IPS-15b (cell line): ENCODE measurements around the gene ADAM8.

Experiments
- H3K27me3 ChIP-seq: one replicate; pipeline ENCODE4 v1.6.1; 2013; ENCODE audit warnings: low read length; ENCODE audit not compliant: control insufficient read depth, insufficient read depth
- H3K36me3 ChIP-seq: one replicate; pipeline ENCODE4 v1.6.1; 2013; ENCODE audit warnings: low read length; ENCODE audit not compliant: control insufficient read depth, insufficient read depth
- H3K4me1 ChIP-seq: one replicate; pipeline ENCODE4 v1.6.1; 2013; ENCODE audit warnings: mild to moderate bottlenecking, low read length; ENCODE audit not compliant: control insufficient read depth, insufficient read depth
- H3K4me3 ChIP-seq: one replicate; pipeline ENCODE4 v1.5.1; 2013; ENCODE audit warnings: low read depth, low read length
- H3K9ac ChIP-seq: one replicate; pipeline ENCODE4 v1.6.1; 2013; ENCODE audit warnings: low read depth, mild to moderate bottlenecking, low read length
- H3K9me3 ChIP-seq: one replicate; pipeline ENCODE4 v1.6.1; 2013; ENCODE audit warnings: mild to moderate bottlenecking, low read length; ENCODE audit not compliant: control insufficient read depth, insufficient read depth

ADAM8 gene

DNA sequence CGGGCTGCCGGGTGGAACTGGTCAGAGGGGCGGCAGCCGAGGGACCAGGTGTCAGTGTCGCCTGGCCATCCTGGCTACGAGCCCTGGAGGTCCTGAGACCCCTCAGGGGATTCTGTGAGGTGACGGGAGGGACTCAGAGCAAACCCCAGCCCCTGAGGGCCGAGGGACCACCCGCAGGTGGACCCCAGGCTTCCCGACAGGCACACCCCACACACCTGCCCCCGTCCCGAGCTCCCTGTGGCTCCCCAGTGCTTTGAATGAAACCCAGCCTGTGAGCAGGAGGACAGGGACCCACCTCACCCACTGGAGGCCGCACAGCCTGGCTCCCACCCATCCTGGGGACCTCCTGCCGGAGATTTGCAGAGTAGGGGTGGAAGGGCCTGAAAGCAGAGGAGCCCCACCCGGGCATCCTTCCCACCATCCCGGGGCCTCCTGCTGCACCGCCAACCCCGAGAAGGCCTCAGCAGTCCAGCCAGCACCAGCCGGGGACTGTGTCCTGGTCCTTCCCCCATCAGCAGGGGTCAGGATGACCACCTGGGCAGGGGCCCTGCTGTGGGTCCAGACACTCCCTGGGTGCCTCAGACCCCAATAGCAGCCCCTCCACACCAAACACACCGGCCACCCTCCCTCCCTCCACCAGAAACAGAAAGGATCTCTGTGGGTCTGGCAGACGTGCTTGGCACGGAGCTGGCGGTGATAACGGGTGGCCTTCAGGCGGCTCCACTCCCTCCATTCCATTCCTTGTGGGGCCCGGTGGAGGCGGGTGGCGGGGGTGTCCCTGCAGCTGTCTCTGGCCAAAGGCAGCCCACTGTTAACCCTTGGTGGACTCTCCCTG is 25.1 kb downstream of the ADAM8 start:
- H3K4me3 ChIP-seq, result no peak overlapping the region
- H3K9me3 ChIP-seq, result no peaks in the 10 kb centered on the region
- no peak overlapping the region for H3K9ac ChIP-seq
- H3K36me3 ChIP-seq, result no peaks in the 10 kb centered on the region
- no peaks in the 10 kb centered on the region for H3K27me3 ChIP-seq
- peaks cover 4% of the 10 kb centered on the region for H3K4me1 ChIP-seq

GRCh38 chr10:133249975-133250754 is 26.5 kb downstream of the ADAM8 start:
- H3K9me3 ChIP-seq, result no peaks in the 10 kb centered on the region
- no peak overlapping the region for H3K9ac ChIP-seq
- no peaks in the 10 kb centered on the region for H3K36me3 ChIP-seq
- no peaks in the 10 kb centered on the region for H3K27me3 ChIP-seq
- peaks cover 4% of the 10 kb centered on the region for H3K4me1 ChIP-seq
- no peak overlapping the region for H3K4me3 ChIP-seq

- Histone ChIP-seq H3K9ac (no peak overlapping the region), H3K4me1 (peaks cover 4% of the 10 kb centered on the region), H3K36me3 (no peaks in the 10 kb centered on the region)
These were observed 27.4 kb downstream of the ADAM8 start for GRCh38 chr10:133249094-133249780.

DNA sequence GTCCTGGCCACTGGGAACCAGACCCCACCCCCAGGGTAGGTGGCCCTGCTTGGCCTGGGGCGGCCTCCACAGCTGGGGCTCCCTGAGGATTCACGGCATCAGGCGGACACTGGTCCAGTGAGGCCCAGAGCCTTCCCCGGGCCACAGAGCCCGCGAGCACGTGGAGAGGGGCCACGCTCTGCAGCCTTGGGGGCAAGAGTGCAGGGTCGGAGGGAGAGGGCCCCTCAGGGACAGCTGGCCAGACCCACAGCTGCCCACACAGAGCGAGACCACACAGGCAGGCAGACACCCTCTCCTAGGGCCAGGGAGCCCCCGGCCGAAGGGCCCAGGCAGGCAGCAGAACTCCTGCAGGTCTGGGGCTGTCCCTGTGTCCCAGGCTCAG is 28.3 kb downstream of the ADAM8 start:
- Histone ChIP-seq H3K9ac (no peak overlapping the region), H3K4me3 (no peak overlapping the region), H3K36me3 (no peaks in the 10 kb centered on the region), H3K4me1 (peaks cover 4% of the 10 kb centered on the region), H3K9me3 (no peaks in the 10 kb centered on the region), H3K27me3 (no peaks in the 10 kb centered on the region)

More at GRCh38 chr10:133249094-133249780, 27.4 kb downstream of the ADAM8 start:
- Histone ChIP-seq H3K4me3 (no peak overlapping the region), H3K9me3 (no peaks in the 10 kb centered on the region), H3K27me3 (no peaks in the 10 kb centered on the region)

DNA sequence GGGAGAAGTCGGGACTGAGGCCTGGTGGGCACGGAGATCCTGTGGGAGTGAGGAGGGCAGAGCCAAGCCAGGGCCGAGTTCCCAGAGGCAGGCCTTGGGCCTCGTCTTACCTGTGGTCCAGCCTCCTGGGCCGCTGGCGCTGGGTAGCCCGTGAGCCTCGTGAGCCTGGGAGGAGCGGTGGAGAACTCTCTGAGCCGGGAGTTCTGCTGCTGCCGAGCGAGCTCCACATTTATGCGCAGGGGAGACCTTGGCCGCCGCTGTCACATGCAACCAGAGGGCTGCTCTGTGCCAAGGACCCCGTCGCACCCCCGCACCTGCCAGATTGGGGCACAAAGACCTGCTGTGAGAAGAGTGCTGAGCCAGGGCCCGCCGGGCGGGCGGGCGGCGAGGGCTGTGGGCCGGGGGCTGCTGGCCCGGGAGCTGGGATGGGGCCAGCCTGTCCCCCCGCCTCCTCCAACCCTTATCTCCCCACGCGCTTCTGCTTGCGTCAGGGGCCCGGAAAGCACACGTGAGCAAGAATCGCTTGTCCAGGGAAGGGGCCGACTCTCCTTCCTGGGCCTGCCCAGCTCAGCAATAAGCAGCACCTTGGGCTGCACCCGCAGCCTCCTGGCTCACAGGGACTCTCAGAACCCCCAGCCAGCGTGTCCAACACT is 28.9 kb downstream of the ADAM8 start:
- H3K9me3 ChIP-seq, result no peaks in the 10 kb centered on the region
- peaks cover 4% of the 10 kb centered on the region for H3K4me1 ChIP-seq
- H3K36me3 ChIP-seq, result no peaks in the 10 kb centered on the region
- no peaks in the 10 kb centered on the region for H3K27me3 ChIP-seq
- H3K4me3 ChIP-seq, result no peak overlapping the region
- no peak overlapping the region for H3K9ac ChIP-seq

DNA sequence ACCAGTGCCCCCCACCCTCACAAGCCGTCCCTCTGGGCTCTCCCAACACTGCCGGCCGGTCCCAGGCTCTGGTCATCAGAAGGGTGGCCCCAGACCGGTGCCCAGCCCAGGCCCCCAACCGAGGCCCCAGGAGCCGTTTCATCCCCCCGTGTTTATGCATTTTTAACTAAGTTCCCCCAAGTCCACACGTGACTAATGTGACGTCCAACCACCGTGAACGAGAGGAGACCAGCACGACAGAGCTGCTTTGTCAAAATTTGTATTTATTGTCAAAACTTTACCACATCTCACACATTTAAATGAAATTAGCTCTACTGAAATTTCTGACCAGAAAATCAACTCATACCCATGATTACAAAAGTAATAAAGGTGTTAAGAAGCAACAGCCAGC is 30.4 kb downstream of the ADAM8 start:
- no peak overlapping the region for H3K9ac ChIP-seq
- H3K4me3 ChIP-seq, result no peak overlapping the region
- no peaks in the 10 kb centered on the region for H3K27me3 ChIP-seq
- no peaks in the 10 kb centered on the region for H3K36me3 ChIP-seq
- H3K4me1 ChIP-seq, result peaks cover 4% of the 10 kb centered on the region
- no peaks in the 10 kb centered on the region for H3K9me3 ChIP-seq

GRCh38 chr10:133245439-133246235 is 31.0 kb downstream of the ADAM8 start:
- no peak overlapping the region for H3K4me3 ChIP-seq
- peaks cover 4% of the 10 kb centered on the region for H3K4me1 ChIP-seq
- no peak overlapping the region for H3K9ac ChIP-seq
- no peaks in the 10 kb centered on the region for H3K27me3 ChIP-seq
- no peaks in the 10 kb centered on the region for H3K36me3 ChIP-seq
- H3K9me3 ChIP-seq, result no peaks in the 10 kb centered on the region

- H3K4me3 ChIP-seq, result no peak overlapping the region
- no peaks in the 10 kb centered on the region for H3K27me3 ChIP-seq
- H3K4me1 ChIP-seq, result peaks cover 4% of the 10 kb centered on the region
- H3K9me3 ChIP-seq, result no peaks in the 10 kb centered on the region
- no peaks in the 10 kb centered on the region for H3K36me3 ChIP-seq
- H3K9ac ChIP-seq, result peak overlapping the region; percentile 6
These were observed 33.1 kb downstream of the ADAM8 start for GRCh38 chr10:133243593-133243992.

DNA sequence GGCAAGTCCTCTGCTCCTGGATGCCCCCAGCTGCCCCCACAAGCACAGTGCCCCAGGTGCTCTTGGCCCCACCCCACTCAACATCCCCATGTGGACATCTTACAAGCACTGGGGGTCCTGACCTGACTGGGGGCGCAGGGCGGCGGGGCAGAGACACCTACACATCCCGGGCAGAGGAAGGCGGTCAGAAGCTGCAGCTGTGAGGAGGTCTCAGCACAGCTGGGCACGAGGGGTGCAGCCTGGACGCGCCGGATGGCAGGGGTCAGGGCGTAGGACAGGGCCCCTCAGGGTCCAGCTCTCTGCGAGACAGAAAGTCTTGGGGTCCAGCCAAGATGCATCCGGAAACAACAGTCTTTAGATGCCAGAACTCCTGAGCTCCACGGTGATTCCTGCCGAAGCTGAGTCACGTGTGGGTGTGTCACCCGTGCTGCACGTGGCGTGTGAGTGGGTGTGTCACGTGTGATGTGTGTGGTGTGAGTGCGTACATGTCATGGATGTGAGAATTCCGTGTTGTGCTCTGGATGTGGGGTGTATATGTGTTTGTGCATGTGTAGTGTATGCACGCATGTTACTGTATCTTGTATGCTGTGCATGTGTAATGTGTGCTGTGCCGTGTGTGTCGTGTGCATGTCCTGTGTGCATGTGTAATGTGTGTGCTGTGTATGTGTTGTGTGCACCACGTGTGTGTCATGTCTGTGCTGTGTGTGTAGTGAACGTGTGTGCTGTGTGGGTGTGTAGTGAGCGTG is 33.9 kb downstream of the ADAM8 start:
- H3K27me3 ChIP-seq, result no peaks in the 10 kb centered on the region
- peaks cover 4% of the 10 kb centered on the region for H3K4me1 ChIP-seq
- peak overlapping the region; percentile 6 for H3K9ac ChIP-seq
- H3K4me3 ChIP-seq, result no peak overlapping the region
- H3K36me3 ChIP-seq, result no peaks in the 10 kb centered on the region
- H3K9me3 ChIP-seq, result no peaks in the 10 kb centered on the region

DNA sequence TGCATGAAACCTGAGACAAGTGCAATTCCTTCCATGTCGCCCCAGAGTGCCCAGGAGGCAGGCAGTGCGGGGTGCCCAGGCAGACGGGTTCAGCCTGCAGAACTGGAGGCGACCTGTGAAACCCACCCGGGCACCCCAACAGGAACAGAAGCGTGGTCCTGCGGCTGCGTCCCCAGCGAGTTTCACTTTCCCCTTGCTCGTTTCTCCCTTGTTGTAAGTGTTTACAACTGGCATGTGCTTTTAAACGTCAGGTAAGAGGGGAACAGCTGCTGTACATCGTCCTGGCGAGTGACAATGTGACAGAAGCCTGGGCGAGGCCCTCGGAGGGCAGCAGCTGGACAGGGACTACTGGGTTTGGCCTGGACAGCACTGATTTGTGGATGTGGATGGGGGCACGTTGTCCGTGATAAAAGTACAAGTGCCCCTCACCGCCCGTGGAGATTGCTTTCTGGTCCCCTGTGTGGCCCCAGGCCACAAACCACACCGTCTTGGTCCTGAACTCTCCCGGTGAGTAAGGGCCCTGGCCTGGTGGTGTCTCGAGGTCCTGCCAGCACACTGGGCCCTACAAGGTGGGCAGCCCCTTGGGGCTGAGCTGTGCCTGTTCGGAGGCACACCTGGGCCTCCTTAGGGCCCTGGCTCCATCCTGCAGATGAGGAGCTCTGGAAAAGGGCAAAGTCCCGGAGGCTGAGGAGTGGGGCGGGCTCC is 35.0 kb downstream of the ADAM8 start:
- Histone ChIP-seq H3K4me3 (no peak overlapping the region), H3K9ac (no peak overlapping the region), H3K9me3 (no peaks in the 10 kb centered on the region), H3K4me1 (no peaks in the 10 kb centered on the region), H3K36me3 (no peaks in the 10 kb centered on the region), H3K27me3 (peaks cover 3% of the 10 kb centered on the region)
